HG03060 (cell line): ENCODE results near the gene GRM8.

Experiments used
- ATAC-seq: cut with Tn5 transposase; IDR thresholded peaks from one replicate; pipeline ENCODE4 v1.9.1; 2021; ENCODE audit warnings: low read depth, moderate number of reproducible peaks; ENCODE audit not compliant: unreplicated experiment

The GRM8 gene

DNA sequence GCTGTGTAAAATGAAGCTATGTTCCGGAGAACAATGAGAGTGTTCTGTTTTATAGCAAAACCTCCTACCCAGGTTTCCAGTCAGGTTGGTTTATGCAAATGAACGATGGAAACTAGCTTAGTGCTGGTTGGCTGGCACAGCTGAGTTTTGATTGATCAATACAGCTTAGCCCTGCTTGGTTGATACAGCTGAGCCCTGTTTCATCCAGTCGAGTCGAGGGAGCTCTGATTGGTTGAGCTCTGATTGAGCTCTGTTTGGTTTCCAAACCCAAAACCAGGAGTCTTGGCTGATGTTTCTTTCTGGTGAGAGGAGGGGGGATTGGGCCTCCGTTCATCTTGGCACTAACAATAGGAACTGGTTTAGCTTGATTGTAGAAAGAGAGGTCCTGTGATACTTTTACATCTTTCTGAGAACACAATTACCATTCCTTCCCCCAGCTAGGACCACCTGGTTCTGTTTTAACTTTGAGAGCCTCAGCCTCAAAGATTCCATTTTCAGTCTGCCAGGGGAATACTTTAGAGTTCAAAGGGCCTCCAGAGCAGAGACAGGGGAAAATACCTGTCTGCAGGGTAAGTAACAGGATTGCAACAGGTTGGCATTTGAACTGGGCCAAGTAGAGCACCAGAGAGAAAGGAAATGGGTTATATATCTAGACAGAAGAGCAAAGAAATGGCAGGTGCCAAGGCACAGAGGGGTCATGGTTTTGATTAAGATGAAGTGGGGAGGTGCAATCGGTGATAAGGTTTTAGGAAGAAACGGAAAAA, 210.9 kb downstream of the GRM8 start:
- no peak for ATAC-seq

DNA sequence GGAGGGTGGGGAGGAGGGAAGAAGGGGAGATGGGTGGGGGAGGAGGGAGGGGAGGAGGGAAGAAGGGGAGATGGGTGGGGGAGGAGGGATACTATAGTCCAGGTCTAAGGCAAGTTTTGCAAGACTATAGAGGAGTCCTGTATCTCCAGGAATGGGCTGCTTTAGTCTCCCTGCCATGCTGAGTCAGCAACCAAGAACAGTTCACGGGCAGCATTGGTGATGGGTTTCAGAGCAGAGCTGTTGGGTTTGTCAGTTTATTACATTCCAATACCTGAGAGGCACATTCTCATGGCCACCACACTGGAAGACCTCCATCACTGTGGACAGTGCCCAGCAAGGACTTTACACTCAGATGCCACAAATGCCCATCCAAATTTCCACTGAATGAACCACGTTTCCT, 212.7 kb downstream of the GRM8 start:
- no peak for ATAC-seq

DNA sequence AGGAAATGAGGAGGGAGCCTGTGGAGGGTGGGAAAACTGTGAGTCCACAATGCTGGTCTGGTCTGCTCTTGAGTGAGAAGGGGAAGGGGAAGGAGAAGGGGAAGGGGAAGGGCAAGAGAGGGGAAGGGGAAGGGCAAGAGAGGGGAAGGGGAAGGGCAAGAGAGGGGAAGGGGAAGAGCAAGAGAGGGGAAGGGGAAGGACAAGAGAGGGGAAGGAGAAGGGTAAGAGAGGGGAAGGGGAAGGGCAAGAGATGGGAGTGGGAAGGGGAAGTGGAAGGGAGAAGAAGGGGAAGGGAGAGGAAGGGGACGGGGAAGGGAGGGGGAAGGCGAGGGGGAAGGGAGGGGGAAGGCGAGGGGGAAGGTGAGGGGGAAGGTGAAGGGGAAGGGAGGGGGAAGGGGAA, 213.2 kb downstream of the GRM8 start:
- ATAC-seq, result no peak

DNA sequence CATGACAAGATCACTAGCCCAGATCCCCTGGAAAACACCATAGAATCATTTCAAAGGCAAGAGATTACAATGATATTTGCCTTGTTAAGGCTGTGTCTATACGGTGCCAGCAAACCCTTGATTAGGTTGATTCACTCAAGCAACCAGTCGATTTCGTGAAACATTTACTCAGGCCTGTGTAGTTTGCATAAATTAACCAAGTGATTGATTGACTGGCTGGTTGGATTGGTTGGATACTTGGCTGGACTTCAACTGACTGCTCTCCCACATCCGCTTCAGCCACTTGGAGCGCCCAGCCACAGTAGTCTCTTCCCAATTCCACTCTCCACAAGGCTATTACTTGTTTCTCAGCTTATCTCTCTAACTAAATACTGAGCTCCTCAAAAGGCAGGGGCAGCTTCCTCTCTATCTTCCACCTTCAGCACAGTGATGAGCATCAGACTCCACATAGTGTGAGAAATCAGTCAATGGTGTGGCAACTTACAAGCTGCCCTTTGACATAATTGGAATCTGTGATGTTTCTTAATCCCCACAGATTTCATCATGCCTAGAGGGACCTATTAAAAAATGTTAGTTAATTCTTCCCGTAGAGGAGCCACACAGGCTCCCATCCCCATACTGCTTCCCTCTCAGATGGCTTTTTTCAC, 217.4 kb downstream of the GRM8 start:
- ATAC-seq, result no peak

DNA sequence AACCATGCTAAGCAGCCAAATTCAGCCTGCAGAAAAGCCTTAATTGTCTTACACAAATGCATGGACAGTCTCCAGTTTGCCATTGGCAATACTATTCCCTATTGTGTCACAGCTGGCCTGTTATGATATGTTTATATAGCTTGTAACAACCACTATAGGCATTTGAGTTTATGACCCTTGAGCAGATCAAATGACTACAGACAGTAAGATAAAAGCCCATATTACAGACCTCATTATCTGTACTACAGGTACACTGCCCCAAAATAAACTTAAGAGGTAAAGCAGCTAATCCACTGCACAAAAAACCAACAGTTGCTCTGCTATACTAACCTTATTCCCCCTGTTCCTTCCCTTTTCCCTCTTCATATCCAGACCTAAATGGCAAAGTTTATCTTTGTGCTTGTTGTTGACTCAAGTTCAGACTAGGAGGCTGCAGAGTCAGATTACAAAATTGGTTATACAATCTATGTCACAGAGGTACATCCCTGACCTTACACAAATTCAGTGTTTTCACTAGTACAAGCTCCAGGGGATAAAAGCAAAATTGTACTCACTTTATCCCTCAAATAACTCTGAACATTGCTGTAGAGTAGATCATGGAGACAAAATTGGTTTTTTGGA, 218.4 kb downstream of the GRM8 start:
- no peak for ATAC-seq

DNA sequence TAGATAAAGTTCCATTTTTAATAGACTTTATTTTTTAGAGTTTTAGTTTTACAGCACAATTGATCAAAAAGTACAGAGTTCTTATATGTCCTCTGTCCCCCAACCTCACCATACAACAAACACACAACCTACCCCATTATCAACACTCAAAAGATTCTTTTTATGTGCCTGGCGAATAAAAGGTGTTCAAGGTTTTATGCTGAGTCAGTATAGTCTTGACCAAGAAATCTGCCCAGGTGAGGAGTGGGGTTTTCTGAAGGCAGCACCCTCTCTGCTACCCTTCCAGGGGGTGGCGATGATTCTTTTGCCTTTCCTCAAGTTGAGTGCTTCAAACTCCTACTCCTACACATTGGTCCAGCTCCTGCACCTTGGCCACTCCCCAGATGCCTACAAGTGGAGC, 222.9 kb downstream of the GRM8 start:
- ATAC-seq, result no peak

DNA sequence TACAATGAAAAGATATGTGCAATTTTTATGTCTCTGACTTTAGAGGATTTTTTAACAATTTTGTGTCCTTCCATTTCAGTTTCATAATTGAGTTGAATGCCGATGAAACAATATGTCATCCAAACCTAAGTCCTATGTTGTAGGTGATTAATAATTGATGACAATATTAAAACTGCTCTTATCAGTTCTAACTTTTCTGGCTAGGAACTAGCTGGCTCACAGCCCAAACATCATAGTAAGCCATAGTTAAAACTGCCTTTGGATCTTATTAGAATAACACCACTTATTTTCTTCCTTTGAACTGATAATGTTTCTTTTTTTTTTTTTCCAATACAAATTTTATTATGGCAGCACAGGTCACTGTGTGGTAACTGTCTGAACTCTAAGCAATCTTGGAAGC, 230.9 kb downstream of the GRM8 start:
- ATAC-seq, result no peak

DNA sequence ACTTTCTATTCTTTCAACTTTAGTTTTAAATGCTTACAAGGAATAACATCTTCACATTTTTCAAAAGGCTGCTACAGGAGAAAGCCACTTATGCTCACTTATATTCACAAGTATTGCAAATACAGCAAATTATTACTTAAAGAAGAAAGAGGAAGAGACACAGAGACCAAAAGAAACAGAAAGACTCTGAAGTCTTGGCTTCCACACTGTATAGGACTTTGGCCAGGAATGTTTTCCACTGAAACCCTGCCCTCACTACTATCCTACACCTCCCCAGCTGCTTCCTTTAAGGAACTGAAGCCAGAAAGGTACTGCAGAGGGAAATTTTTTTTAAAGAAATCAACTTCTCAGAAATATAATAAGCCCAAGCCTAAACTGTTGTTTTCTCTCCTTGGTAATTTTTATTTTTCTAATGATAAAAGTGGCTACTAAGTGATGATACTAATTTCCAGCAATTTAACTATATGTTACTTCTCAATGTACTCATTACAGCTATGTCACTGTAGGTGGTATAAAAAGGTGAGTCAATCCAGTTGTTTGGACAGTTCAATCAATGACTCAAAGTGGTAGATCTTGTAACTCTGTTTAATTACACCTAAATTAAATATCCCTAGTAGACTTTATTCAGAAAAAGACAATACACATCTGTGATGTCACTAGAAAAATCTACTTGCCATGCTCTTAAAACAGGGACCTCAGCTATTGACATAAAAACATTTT, 231.6 kb downstream of the GRM8 start:
- no peak for ATAC-seq

DNA sequence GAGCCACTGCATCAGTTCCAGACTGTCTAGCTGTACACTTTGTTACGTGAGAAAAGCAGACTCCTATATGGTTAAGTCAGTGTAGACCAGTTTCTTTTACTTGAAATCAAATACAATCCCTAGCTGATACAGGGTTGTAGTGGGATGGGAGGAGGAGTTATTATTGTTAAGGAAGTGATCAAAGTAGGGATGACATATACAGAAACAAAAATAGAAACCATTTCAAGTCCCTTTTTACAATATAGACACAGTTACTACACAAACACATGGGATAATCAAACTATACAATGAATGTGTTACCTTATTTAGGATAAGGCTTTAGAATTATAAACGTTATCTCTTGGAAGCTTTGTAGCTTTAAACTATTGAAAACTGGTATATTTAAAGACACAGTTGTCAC, 233.9 kb downstream of the GRM8 start:
- no peak for ATAC-seq

DNA sequence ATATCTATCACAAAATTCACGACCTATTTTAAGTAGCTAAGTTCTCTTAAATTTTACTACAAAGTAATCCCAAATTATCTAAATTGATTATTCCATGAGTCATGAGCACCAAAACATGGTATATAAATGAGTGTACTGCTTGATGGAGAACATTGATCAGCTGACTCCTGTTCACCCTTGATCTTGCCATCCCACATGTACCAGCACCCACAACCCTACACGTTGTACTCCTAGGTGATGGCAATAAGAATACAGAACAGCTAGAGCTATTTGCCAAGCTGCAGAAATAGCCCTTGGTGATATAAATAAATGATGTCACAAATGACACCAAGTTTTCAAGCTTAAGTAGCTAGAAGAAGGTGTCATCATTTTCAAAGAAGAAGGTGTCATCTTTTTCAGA, 235.5 kb downstream of the GRM8 start:
- ATAC-seq, result no peak

DNA sequence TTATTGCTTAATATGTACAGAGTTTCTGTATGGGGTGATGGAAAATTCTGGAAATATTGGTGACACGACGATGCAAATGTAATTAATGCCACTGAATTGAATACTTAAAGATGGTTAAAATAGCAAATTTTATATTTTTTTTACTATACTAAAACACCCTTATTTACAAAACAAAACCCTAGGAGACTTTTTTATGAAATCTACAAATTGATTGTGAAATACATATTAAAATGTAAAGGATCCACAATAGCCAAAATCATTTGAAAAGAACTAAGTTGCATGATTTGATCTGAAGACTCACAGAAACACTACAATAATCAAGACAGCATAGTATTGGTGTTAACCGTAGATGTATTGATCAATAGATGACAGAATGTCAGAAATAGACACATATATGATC, 252.0 kb downstream of the GRM8 start:
- no peak for ATAC-seq

DNA sequence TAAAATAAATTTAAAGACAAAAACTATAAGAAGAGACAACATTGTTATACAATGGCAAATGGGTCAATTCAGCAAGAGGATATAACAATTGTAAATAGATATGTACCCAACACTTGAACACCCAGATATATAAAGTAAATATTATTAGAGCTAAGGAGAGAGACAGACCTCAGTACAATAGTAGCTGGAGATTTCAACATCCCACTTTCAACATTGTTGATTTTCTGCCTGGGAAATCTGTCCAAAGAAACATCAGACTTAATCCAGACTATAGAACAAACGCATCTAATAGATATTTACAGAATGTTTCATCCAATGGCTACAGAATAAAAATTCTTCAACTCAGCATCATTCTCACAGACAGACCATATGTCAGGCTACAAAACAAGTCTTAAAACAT, 256.1 kb downstream of the GRM8 start:
- ATAC-seq, result no peak

DNA sequence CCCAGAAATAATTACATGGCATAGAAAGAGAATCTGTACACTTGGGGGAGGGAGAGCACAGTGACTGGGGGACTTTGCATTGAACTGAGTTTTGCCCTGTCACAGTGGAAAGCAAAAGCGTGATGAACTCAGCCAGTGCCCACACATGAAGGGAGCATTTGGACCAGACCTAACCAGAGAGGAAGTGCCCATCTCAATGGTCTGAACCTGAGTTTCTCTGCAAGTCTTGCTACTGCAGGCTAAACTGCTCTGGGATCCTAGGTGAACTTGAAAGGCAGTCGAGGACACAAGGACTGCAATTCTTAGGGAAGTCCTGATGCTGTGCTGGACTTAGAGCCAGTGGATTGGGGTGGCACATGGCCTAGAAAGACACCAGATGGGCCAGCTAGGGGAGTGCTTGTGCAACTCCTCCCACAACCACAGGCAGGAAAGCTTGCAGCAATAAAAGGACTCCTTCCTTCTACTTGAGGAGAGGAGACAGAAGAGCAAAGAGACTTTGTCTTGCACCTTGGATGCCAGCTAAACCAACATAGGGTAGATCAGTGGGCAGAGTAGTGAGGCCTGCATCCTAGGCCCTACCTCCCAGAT, 259.0 kb downstream of the GRM8 start:
- no peak for ATAC-seq

DNA sequence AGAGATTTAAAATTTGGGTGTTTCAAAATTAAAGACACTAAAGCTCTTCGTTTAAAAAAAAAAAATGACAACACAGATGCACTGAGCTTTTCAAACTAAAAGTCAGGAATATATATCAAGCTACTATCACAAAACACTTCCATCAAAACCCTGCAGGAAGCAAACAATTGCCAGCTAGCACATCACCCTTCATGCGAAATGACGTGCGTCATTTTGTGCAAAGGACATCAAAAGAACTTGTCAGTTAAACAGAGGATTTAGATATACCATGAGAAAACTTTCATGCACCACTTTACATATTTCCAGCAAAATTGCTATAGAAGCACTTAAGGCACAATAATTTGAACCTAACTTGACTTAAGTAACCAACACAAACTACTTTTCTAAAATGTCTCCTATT, 264.7 kb downstream of the GRM8 start:
- ATAC-seq, result no peak

DNA sequence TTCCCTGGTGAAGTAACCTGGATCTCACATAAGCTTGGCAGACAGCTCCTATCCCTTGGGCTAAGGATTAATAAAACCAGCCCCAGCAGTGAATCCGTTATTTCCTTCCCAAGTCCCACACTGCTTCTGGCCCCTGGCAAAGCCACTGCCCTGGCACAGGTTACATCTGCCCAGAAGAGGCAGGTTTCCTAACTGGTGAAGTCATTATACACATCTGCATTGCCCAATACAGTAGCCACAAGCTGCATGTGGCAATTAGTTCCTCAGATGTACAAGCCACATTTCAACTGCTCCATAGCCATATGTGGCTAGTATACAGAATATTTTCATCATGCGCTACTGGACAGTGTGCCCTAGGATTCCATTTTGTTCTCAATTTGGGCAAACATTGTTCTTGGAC, 273.0 kb downstream of the GRM8 start:
- no peak for ATAC-seq

DNA sequence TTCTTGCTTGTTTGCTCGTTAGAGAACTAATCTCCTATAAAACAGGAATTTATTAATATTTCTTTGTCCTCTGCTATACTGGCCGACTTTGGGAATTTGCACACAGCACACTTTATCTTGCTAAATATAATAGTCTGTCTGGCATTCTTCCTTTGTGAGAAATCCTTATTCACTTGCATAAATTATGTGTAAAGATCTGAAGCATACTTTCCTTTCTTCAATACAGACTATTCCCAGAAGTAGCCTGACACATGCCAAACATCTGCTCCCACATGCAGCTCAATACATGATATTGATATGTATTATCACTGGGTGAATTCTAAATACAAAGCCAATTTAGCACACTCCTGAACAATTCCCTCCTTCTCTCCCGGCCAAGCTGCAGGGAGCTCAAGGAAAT, 273.9 kb downstream of the GRM8 start:
- ATAC-seq, result no peak

DNA sequence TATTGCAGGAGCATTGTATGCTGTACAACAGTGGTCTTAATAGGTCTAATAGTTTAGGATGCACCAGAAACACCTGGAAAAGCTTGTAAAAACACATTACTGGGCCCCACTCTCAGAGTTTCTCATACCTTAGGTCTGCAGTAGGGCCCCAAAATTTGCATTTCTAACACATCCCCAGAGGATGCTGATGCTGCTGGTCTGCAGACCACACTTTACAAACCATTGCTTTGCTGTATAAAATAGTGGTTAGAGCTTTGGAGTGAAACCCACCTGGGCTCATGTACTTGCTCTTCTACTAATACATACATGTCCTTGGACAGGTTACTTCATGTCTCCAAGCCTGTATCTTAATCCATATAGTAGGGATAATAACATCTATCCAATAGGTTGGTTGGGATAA, 279.7 kb downstream of the GRM8 start:
- ATAC-seq, result no peak

DNA sequence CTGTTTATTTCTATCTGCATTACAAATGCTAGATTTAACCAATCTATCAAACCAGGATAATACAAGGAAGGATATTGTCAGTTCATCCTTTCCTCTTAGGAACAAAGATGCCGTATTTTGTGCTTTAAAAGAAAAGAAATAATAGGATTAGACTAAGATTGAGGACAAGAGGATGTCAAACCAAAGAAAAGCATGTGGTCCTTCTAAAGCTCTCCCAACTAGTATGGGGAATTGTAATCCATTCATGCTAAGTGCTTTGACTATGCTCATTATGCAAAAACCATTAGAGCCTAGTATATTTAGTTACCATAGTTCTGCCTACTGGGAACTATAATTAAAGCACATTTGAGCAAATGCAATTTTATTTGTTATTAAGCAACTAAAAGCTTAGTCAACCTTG, 280.2 kb downstream of the GRM8 start:
- no peak for ATAC-seq

DNA sequence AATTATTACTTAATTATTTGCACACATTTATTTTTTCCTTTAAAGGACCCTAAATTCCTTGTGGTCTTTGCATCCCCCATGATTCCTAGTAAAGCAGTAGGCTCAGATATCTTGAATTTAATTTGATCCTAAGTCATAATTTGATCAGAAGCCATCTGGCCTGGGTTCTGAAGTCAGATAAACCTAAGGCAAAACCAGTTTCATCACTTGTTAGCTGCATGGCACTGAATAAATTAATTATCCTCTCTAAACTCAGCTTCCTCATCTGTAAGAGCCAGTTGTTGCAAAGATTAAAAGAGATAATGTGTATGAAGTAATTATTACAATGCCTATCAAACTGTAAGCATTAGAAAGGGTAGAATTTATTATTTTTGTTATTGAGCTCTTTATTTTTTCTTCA, 293.1 kb downstream of the GRM8 start:
- ATAC-seq, result no peak

DNA sequence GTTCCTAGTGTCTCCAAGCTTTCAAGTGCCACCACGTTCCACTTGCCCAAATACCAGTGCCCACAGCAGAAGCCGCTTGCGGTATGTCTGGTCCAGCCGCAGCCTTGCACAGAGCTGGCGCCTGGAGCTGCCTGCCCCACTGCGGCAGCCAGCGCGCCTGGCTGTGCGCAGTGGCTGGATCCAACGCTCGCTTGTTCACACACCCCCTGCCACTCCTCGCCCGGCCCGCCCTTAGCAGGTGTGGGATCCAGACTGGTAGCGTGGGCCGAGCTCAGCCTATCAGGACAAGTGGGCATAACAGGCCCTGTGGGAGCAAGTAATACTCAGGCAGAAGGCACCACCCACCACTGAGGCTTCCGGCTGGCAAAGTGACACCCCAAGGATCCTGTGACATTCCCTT, 294.4 kb downstream of the GRM8 start:
- ATAC-seq, result no peak

DNA sequence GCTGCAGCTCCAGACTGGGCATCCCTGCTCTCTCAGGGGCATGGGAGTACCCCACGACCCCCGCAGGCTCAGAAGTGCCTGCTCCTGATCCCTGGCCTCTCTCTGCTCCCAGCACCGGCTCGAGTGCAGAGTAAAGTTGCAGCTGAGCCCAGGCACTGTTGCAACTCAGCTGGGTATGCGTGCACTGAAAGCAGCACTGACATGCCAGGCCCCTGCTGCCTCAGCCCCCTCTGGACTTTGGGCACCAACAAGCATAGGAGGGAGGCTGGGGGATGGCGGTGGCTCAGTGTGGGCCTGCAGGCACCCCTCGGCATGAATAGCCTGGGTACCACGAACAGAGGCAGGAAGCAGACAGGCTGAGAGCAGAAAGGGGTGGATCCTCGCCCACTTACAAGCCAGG, 295.3 kb downstream of the GRM8 start:
- ATAC-seq, result no peak
